Gastrocnemius medialis (tissue), 4 donors: ENCODE results near the gene NAV3. TPM values are rescaled to one million over a fixed set of nuclear protein-coding genes. Genes with fewer than 3 reads are reported as not detected.

Experiments
- ATAC-seq, 2 donors: fragments of 150-250 bp; one replicate each; pipeline ENCODE4 v1.9.1; 2016
- DNase-seq, 2 donors: peaks; one replicate each; pipeline ENCODE4 v3.0.0-alpha.2; 2019
- H3K27ac ChIP-seq, 4 donors: fragments of 200-600 bp; sonication (generic); 1 replicate in 1 of 4; 2 replicates in 3 of 4; pipeline ENCODE4 v1.5.1; 2016 to 2018; ENCODE audit warnings: mild to moderate bottlenecking in 2 of 4, moderate library complexity in 1 of 4
- H3K27me3 ChIP-seq, 3 donors: fragments of 200-600 bp; sonication (generic) in 2 of 3; 1 replicate in 1 of 3; 2 replicates in 2 of 3; pipeline versions ENCODE4 v1.5.1 to v1.6.0; 2016 to 2019; ENCODE audit warnings: mild to moderate bottlenecking in 1 of 3, moderate library complexity in 1 of 3
- H3K36me3 ChIP-seq, 2 donors: fragments of 200-600 bp; sonication (generic) in 1 of 2; one replicate each; pipeline ENCODE4 v1.5.1; 2017 to 2018
- H3K4me1 ChIP-seq, 2 donors: fragments of 200-600 bp; sonication (generic) in 1 of 2; one replicate each; pipeline ENCODE4 v1.5.1; 2016 to 2017; ENCODE audit warnings: mild to moderate bottlenecking in 2 of 2
- H3K4me3 ChIP-seq, 4 donors: fragments of 200-600 bp; sonication (generic) in 3 of 4; 1 replicate in 1 of 4; 2 replicates in 3 of 4; pipeline ENCODE4 v1.5.1; 2016 to 2019; ENCODE audit warnings: mild to moderate bottlenecking in 2 of 4
- H3K9me3 ChIP-seq, 3 donors: fragments of 200-600 bp; sonication (generic) in 2 of 3; 1 replicate in 1 of 3; 2 replicates in 2 of 3; pipeline ENCODE4 v1.5.1; 2016 to 2019
- POLR2A ChIP-seq, 2 donors: fragments of 450-650 bp; IDR thresholded peaks; one replicate each; pipeline ENCODE4 v1.6.1; 2017; ENCODE audit warnings: antibody characterized with exemption in 2 of 2, mild to moderate bottlenecking in 2 of 2, moderate library complexity in 2 of 2
- in situ Hi-C, 4 donors: fragments of 200-750 bp; cut with MboI; loops; one replicate each; pipeline versions ENCODE4 v1.15.0 to v1.8.0; 2017; ENCODE audit warnings: low sequenced_read_pairs in 4 of 4
- intact Hi-C: fragments of 100-400 bp; cut with DNase I; formaldehyde crosslinking; loops from one replicate; pipeline ENCODE4 v1.15.1; 2023; ENCODE audit warnings: low total_unique reads
- total RNA-seq, 4 donors: library from RNA; depleted of rRNA; stranded (reverse); fragments of >200 nt; gene quantifications; one replicate each; pipeline versions ENCODE4 v1.1.0 to v1.2.3, GENCODE V29; 2016
- TF ChIP-seq, protein P1 (sequence below), 5 experiments: fragments of 450-650 bp in 3 of 5; fragments of 200-600 bp in 2 of 5; sonication (generic) in 2 of 5; IDR thresholded peaks in 4 of 5; conservative IDR thresholded peaks in 1 of 5; 1 replicate in 4 of 5; 2 replicates in 1 of 5; pipeline ENCODE4 v1.5.1; 2016 to 2019; ENCODE audit warnings: antibody characterized with exemption in 5 of 5, mild to moderate bottlenecking in 3 of 5, moderate library complexity in 3 of 5

Gene NAV3
- total RNA-seq, 4 donors from 2014 or later: 0.87 to 2.5 (median 2.0) TPM

DNA sequence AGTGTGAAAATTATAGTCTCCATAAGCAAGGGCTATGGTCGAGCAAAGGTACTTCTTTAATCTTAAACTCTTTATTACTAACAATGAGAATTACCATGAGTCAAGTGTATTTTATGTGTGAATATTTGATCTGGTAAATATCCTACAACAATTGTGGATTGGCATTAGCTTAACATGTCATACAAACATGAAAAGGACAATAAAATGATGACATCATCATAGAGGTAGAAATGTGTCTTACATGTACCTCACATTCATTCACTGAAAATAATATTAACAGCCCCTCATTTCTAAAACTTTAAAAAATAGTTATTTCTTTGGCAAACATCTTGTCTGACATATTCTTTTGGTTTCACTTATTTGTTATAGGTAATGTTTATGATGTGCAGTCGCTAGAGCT is 355.0 kb downstream of the NAV3 start:
- TF ChIP-seq POLR2A (IDR thresholded peaks at IDR 0.05): no peak
- Histone ChIP-seq H3K36me3 (no peaks in the 10 kb centered on the region), H3K27me3 (no peaks in the 10 kb centered on the region), H3K9me3 (no peaks in the 10 kb centered on the region), H3K4me1 (no peaks in the 10 kb centered on the region), H3K27ac (no peak overlapping the region), H3K4me3 (no peak overlapping the region)
- ATAC-seq: no peak
- intact Hi-C loops: no loop called here
- in situ Hi-C loops: no loop called here
- no peak for DNase-seq

DNA sequence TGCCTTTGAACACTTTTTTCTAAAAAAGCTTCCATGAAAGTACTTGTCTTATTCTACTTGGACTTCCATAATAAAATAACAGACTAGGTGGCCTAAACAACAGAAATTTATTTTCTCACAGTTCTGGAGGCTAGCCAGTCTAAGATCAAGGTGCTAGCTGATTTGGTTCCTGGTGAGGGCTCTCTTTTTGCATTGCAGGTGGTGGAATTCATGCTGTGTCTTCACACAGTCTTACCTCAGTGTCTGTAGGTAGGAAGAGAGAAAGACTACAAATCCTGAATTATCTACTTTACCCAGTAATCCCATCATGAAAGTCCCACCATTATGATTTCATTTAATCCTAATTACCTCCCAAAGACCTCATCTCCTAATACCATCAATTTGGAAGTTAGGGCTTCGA is 356.0 kb downstream of the NAV3 start:
- H3K4me3 ChIP-seq: no peak overlapping the region
- H3K36me3 ChIP-seq: no peaks in the 10 kb centered on the region
- DNase-seq: no peak
- no peak for ATAC-seq
- H3K4me1 ChIP-seq: no peaks in the 10 kb centered on the region
- in situ Hi-C loops: no loop called here
- H3K27me3 ChIP-seq: no peaks in the 10 kb centered on the region
- H3K27ac ChIP-seq: no peak overlapping the region
- intact Hi-C loops: no loop called here
- H3K9me3 ChIP-seq: no peaks in the 10 kb centered on the region
- TF ChIP-seq, protein P1, sequence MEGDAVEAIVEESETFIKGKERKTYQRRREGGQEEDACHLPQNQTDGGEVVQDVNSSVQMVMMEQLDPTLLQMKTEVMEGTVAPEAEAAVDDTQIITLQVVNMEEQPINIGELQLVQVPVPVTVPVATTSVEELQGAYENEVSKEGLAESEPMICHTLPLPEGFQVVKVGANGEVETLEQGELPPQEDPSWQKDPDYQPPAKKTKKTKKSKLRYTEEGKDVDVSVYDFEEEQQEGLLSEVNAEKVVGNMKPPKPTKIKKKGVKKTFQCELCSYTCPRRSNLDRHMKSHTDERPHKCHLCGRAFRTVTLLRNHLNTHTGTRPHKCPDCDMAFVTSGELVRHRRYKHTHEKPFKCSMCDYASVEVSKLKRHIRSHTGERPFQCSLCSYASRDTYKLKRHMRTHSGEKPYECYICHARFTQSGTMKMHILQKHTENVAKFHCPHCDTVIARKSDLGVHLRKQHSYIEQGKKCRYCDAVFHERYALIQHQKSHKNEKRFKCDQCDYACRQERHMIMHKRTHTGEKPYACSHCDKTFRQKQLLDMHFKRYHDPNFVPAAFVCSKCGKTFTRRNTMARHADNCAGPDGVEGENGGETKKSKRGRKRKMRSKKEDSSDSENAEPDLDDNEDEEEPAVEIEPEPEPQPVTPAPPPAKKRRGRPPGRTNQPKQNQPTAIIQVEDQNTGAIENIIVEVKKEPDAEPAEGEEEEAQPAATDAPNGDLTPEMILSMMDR (IDR thresholded peaks at IDR 0.05 in 4 of 5, conservative IDR thresholded peaks at IDR 0.05 in 1 of 5): no peak
- TF ChIP-seq POLR2A (IDR thresholded peaks at IDR 0.05): no peak

- no peak for ATAC-seq
- H3K36me3 ChIP-seq: no peaks in the 10 kb centered on the region
- no peak for TF ChIP-seq POLR2A (IDR thresholded peaks at IDR 0.05)
- TF ChIP-seq, protein P1 (IDR thresholded peaks at IDR 0.05 in 4 of 5, conservative IDR thresholded peaks at IDR 0.05 in 1 of 5): no peak
- H3K27ac ChIP-seq: no peak overlapping the region
- H3K27me3 ChIP-seq: no peaks in the 10 kb centered on the region
- no peak overlapping the region for H3K4me3 ChIP-seq
- in situ Hi-C loops (no loop called here), intact Hi-C loops (no loop called here)
- no peaks in the 10 kb centered on the region for H3K9me3 ChIP-seq
- no peaks in the 10 kb centered on the region for H3K4me1 ChIP-seq
- no peak for DNase-seq
Observed at GRCh38 chr12:78187741-78188140, 357.0 kb downstream of the NAV3 start.

DNA sequence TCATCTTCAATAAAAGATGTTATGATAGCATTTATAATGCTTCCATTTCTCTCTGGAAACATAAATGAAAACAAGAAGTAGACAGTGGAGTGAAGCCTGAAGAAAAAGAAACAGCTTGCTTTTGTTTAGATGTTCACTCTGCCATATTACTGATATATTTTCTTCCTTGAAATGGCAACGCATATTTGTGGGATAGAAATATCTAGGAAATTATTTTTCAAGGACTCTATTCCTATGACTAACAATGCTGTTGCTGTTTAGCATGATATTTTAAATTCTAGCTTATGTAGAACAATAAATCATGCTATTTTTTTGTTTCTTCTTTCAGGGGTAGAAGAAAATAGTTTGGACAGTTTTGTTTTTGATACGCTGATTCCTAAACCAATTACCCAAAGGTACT is 359.0 kb downstream of the NAV3 start:
- Histone ChIP-seq H3K9me3 (no peaks in the 10 kb centered on the region), H3K27me3 (no peaks in the 10 kb centered on the region), H3K27ac (no peak overlapping the region), H3K36me3 (no peaks in the 10 kb centered on the region), H3K4me3 (no peak overlapping the region), H3K4me1 (no peaks in the 10 kb centered on the region)
- in situ Hi-C loops: no loop called here
- DNase-seq (no peak), ATAC-seq (no peak)
- no peak for TF ChIP-seq POLR2A (IDR thresholded peaks at IDR 0.05)
- TF ChIP-seq, protein P1 (IDR thresholded peaks at IDR 0.05 in 4 of 5, conservative IDR thresholded peaks at IDR 0.05 in 1 of 5): no peak
- intact Hi-C loops: no loop called here

DNA sequence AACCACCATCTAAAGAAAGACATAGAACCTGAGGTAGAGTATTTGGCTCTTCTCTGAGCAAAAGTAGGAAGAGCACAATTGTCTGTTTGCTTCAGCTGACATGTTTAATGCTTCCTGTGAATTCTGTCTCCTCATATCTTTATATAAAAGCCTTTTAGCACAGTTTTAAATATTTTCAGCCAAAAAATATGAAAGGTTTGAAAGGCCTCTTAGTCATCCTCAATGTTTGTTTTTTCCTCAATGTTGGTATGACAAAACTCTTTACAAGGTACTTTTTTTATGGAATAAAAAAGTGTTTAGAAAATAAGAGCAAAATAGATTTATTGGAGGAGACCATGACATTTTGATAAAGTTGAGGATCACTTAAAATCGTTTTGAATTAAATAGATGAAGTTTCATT is 360.9 kb downstream of the NAV3 start:
- DNase-seq (no peak), ATAC-seq (no peak)
- TF ChIP-seq POLR2A (IDR thresholded peaks at IDR 0.05): no peak
- TF ChIP-seq, protein P1 (IDR thresholded peaks at IDR 0.05 in 4 of 5, conservative IDR thresholded peaks at IDR 0.05 in 1 of 5): no peak
- H3K27ac ChIP-seq: no peak overlapping the region
- H3K4me3 ChIP-seq: no peak overlapping the region
- no peaks in the 10 kb centered on the region for H3K36me3 ChIP-seq
- H3K4me1 ChIP-seq: no peaks in the 10 kb centered on the region
- H3K9me3 ChIP-seq: no peaks in the 10 kb centered on the region
- intact Hi-C loops (no loop called here), in situ Hi-C loops (no loop called here)
- no peaks in the 10 kb centered on the region for H3K27me3 ChIP-seq
